Heart left ventricle (tissue), 13 donors: ENCODE results near the gene CABP2.

Source experiments
- CTCF ChIP-seq, 12 donors: fragments of 200-600 bp; sonication (generic) in 4 of 12; IDR thresholded peaks; one replicate each; pipeline versions ENCODE4 v1.5.0 to v1.8.0; 2018 to 2022; ENCODE audit warnings: antibody characterized with exemption in 12 of 12, mild to moderate bottlenecking in 5 of 12
- POLR2A ChIP-seq, 2 donors: fragments of 450-650 bp; IDR thresholded peaks; one replicate each; pipeline ENCODE4 v1.6.1; 2017; ENCODE audit warnings: antibody characterized with exemption in 2 of 2, mild to moderate bottlenecking in 2 of 2, moderate library complexity in 2 of 2
- donor health status: ischemic (EF 13 %, LVEDD 7.1; RV severe dilation, severe dysfunction).
- donor health status: DM: no; HTN: yes; CAD: no.
- donor health status: DM: no; HTN: no; CAD: no.
- donor health status: ischemic (EF 25% LVEDD 6.9; RV normal size, moderate dysfunction).
- donor health status: ischemic (EF 25% LVEDD 5.7; RV mildly dilated, moderate dysfunction).
- donor health status: ischemic (EF 35%, LVEDD 5.7; RV mildly dilated, moderate dysfunction).
- donor health status: nonischemic (EF 11% LVEDD 7.7; RV severe dilation, severe dysfunction).
- donor health status: DM: yes; HTN: yes; CAD: no.
- donor health status: PGD.
- donor health status: ischemic (EF 29% LVEDD 5.4; RV normal size, mild dysfunction).
- donor health status: nonischemic (EF 23%, LVEDD 6.1; RV moderate dilation, normal function).

GRCh38 chr11:67497656-67498291, 25.5 kb downstream of the CABP2 start:
- no peak for TF ChIP-seq POLR2A (IDR thresholded peaks at IDR 0.05)
- no peak for TF ChIP-seq CTCF (IDR thresholded peaks at IDR 0.05)
